ENCODE measurements around the gene CAP1. TPM values are rescaled to one million over a fixed set of nuclear protein-coding genes. Genes with fewer than 3 reads are reported as not detected.

The CAP1 gene
- total RNA-seq, 4 donors from 2014 or later: 177 to 419 (median 283) TPM

DNA sequence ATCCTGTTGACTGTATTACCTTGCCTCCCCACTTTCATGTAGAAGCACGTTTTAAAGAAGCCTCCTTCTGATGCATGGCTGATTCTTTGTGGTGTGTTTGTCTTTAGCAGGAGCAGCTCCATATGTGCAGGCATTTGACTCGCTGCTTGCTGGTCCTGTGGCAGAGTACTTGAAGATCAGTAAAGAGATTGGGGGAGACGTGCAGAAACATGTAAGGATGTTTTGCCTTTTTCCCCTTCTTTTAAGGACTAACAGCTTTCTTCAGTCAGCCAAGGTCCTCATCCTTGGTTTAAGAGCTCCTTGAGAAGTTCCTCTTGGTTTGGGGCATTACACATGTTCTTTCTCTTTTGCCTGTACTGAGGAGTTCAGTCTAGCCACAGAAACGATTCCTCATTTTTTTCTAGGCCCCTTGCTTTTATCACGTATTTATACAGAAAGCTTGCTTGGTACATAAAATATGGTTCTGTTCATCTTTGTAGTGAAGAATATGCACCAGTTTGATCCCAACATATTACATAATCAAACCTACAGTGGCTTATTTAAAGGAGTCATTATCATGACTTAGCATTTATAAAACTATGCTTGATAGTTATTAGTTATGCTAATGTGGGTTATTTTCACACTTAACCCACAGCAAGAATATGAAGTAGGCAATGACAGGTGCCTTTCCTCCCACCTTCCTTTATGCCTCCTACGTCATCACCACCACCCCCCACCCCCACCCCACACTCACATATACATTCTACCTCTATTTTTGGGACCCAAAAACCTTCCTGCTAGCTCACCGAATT, 19.6 kb downstream of the CAP1 start:
- TF ChIP-seq, protein P1, sequence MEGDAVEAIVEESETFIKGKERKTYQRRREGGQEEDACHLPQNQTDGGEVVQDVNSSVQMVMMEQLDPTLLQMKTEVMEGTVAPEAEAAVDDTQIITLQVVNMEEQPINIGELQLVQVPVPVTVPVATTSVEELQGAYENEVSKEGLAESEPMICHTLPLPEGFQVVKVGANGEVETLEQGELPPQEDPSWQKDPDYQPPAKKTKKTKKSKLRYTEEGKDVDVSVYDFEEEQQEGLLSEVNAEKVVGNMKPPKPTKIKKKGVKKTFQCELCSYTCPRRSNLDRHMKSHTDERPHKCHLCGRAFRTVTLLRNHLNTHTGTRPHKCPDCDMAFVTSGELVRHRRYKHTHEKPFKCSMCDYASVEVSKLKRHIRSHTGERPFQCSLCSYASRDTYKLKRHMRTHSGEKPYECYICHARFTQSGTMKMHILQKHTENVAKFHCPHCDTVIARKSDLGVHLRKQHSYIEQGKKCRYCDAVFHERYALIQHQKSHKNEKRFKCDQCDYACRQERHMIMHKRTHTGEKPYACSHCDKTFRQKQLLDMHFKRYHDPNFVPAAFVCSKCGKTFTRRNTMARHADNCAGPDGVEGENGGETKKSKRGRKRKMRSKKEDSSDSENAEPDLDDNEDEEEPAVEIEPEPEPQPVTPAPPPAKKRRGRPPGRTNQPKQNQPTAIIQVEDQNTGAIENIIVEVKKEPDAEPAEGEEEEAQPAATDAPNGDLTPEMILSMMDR (IDR thresholded peaks at IDR 0.05; ENCODE audit: low read depth): no peak

DNA sequence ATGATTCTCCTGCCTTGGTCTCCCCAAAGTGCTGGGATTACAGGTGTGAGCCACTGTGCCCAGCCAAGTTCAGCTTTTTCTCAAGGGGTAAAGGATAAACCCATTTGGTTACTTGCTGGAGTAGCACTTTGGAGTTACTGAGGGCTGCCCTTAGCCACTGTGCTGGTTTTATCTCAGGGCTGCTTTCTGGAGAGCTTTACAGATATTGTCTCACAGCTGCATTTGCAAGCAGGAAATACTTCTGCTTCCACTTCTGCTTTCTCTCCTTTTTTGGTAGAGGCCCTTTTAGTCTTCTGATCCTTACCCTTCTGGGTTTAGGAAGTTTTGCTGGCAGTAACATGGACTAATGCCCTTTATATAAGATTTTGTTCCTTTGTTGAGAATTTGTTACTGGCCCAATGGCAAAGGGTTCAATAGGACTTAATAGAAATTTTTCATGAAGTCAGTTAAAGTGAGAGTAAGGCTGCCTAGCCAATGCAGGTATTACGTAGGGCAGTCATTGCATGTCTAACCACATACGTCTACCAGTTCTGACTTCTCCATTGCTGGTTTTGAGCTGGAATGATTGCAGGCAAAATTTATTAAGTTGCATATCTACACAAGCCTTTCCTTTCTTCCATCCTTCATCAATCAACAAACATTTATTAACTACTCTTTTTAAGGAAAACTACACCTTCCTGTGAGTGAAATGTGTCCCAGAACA, 24.4 kb downstream of the CAP1 start:
- TF ChIP-seq, protein P1 (IDR thresholded peaks at IDR 0.05; ENCODE audit: low read depth): no peak

DNA sequence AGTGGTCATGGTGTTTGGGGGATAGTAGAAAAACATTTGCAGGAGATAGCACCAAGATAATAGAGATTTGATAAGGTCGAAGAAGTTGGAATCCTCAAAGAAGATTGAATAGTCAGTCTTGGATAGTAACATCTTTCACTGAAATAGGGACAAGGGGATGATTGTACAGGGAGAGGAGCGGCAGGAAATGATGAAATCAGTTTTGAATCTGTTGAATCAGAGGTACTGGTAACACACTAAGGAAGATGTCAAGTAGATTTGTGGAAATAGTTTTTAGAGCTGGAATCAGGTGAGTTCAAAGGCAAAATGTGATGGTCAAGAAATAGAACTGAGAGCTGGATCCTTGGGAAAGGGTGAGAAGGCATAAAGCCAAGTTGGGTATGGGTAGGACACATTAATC, 26.5 kb downstream of the CAP1 start:
- TF ChIP-seq, protein P1 (IDR thresholded peaks at IDR 0.05; ENCODE audit: low read depth): no peak

DNA sequence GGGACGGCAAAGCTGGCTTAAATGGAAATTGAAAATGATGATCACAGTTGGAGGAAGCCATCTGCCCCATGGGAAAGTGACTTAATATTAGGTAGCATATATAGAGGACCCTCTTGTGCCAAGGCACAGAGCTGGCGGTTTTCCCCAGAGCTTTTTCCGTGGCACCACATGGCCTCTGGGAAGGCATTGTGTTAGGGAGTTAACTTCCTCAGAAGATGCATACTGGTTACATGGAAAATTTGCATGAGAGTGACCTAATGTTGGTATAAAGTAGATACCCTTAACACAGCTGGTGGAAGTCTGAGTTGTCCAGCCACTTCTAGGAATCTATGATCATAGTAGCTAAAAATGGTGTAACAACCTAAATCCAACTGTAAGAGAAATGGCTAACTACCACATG, 27.3 kb downstream of the CAP1 start:
- TF ChIP-seq, protein P1 (IDR thresholded peaks at IDR 0.05; ENCODE audit: low read depth): no peak

DNA sequence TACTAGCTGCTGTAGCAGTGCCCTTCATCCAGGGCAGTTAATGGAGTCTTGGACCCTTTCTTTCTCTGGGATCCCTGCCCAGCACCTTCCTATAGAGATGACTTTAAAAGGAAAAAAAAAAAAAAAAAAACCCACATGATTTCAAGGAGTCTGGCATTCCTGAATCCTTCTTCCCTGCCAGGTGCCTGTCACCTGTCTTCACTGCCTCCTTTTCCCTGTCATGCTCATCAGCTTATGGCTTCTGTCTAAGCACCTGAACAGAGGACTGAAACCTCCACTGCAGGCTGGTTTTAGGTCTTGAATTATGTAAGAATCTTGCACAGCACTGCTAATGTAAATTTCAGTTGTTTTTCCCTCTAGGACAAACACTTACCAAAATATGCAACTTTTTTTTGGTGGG, 31.6 kb downstream of the CAP1 start:
- TF ChIP-seq, protein P1 (IDR thresholded peaks at IDR 0.05; ENCODE audit: low read depth): no peak

DNA sequence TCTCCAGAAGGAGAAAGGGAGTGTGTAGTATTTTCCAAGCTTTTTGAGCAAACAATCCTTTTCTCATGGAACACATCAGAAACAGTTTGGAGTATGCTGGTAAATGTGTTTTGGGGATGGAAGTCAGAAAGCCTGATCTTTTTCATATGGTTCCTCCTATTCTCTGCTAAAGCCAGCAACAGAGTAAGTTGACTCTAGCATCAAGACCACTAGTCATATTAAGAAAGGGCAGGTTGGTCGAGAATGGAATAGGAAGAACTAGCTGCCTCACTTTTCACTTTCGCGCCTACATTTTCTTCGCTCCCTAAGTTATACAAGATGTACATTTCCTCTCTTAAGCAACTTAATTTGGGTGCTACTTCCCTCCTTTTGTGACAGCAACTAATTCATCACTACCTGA, 32.5 kb downstream of the CAP1 start:
- TF ChIP-seq, protein P1 (IDR thresholded peaks at IDR 0.05; ENCODE audit: low read depth): no peak

DNA sequence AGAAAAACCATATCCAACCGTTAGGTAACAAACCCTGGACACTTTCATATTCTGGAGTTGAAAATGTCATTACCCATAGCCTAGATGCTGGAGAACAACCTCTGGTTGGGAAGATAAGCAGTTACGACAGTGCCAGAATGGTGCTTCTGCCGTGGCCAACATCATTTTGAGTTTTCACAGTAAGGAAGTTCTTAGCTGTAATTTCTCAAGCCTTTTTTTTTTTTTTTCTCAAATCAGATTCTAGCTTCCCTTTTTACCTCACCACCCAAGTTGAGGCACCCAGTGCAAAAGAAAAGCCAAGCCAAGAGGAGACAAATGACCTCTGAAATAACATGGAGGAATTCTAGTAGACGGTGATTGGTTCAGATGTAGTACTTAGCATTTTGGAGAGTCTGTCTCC, 34.7 kb downstream of the CAP1 start:
- TF ChIP-seq, protein P1 (IDR thresholded peaks at IDR 0.05; ENCODE audit: low read depth): no peak
